Stomach (tissue), 4 donors: Measurements from ENCODE around the gene CHAT.

ENCODE experiments used
- CTCF ChIP-seq, 7 experiments: fragments of 450-650 bp in 4 of 7; fragments of 200-600 bp in 3 of 7; sonication (generic) in 3 of 7; IDR thresholded peaks; one replicate each; pipeline ENCODE4 v1.5.1; 2016 to 2019; ENCODE audit warnings: antibody characterized with exemption in 7 of 7, control low read depth in 2 of 7, mild to moderate bottlenecking in 1 of 7
- EP300 ChIP-seq: sonication (generic); formaldehyde crosslinking; IDR thresholded peaks from one replicate; pipeline ENCODE4 v1.6.1; 2017; ENCODE audit warnings: antibody characterized with exemption
- POLR2A ChIP-seq, 4 donors: fragments of 450-650 bp; IDR thresholded peaks; one replicate each; pipeline ENCODE4 v1.6.1; 2016; ENCODE audit warnings: antibody characterized with exemption in 4 of 4, control low read depth in 2 of 4, mild to moderate bottlenecking in 1 of 4, moderate library complexity in 1 of 4
- POLR2AphosphoS5 ChIP-seq, 3 donors: sonication (generic); formaldehyde crosslinking; IDR thresholded peaks; one replicate each; pipeline ENCODE4 v1.6.1; 2016; ENCODE audit warnings: antibody characterized with exemption in 3 of 3

DNA sequence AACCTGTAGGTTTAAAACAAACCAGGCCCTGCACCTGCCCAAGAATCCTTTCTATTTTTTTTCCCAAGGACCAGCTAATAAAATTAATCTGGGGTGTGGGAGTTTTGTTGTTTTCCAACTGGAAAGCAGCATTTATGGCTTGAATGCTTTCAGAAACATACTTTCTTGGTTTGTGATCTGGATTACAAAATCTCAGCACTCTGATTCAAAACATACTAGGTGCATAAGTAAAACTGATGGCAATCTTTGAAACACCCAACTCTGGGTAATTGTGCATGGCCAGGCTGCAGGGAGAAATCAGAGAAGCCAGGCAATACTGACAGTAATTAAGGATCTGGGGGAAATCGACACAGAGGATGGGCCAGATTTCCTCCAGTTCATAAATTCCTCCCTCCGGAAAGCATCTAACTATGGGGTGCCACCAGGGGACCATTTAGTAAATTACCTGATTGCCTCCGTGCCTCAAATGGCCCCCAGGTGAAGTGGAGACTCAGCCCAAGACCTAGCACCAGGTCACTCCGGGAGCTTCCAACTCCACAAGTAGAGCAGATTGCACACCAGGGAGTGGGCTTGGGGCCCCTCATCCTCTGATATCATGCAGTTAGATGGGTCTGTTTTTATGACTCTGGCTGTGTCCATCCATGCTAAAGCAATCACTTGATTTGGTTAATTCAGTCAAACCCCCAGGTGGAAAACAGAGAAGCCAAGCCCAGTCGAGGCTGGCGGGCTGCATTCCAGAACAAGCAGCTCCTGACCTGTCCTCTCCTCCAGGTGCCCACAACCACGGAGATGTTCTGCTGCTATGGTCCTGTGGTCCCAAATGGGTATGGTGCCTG lies 50.4 kb downstream of the CHAT start:
- TF ChIP-seq CTCF (IDR thresholded peaks at IDR 0.05), result no peak
- TF ChIP-seq POLR2AphosphoS5 (IDR thresholded peaks at IDR 0.05), result no peak
- no peak for TF ChIP-seq POLR2A (IDR thresholded peaks at IDR 0.05)
- TF ChIP-seq EP300, result no peak
